NCI-H526 (cell line): ENCODE results near the gene PGGHG.

Experiments
- DNase-seq, 2 experiments: peaks; one replicate each; lab custom pipeline; 2025; lab: John Stamatoyannopoulos, UW

Gene PGGHG

GRCh38 chr11:285021-285893 is 3.7 kb upstream of the PGGHG start:
- no peak for DNase-seq

DNA sequence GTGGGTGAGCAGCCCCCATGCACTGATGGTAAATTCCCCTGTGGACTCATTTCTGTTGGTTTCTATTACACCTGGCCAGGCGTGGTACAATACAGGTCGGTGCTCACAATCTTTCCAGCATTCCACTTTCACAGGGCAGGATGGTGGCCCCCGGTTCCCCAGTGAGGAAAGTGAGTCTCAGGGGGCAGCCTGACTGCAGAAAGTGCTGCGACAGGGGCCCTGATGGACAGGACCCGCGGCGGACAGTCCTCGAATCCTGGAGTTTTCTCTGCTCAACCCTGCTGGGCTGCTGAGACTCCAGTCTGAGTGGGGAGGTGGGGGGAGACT is 3.1 kb upstream of the PGGHG start:
- DNase-seq = no peak

- peak in 1 of 2 experiments; percentile 42 for DNase-seq
These were observed 1.7 kb upstream of the PGGHG start for GRCh38 chr11:286977-287820.

DNA sequence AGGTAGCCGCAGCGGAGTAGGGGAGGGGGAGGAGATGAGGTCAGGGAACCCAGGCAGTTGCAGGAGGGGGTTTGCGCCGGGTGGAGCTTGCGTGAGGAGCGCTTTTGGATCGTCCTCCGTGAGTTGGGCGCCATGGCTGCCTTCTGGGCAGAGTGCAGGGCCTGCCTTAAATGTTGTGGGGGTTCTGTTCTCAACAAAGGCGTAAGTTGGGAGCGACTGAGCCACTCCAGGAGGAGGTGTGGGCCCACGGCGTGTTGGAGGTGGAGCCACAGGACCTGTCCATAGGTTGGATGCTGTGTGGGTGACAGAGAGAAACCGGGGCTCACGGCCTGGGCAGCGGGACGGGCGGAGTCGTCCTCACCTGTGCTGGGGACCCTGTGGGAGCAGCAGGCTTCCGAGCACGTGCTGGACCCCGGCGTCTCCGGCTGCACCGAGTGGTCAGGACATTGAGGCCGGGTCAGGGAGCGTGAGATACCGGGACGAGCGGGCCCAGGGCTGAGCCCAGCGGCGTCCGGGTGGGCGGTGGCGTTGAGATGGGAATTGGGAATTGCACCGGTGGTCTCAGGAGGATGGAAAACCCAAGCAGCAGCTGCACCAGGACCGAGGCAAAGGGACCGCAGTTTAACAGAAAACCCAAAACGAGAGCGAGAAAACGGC is 977 bp upstream of the PGGHG start:
- peak in 1 of 2 experiments; percentile 40 for DNase-seq

GRCh38 chr11:289398-289711 is 429 bp downstream of the PGGHG start:
- no peak for DNase-seq

DNA sequence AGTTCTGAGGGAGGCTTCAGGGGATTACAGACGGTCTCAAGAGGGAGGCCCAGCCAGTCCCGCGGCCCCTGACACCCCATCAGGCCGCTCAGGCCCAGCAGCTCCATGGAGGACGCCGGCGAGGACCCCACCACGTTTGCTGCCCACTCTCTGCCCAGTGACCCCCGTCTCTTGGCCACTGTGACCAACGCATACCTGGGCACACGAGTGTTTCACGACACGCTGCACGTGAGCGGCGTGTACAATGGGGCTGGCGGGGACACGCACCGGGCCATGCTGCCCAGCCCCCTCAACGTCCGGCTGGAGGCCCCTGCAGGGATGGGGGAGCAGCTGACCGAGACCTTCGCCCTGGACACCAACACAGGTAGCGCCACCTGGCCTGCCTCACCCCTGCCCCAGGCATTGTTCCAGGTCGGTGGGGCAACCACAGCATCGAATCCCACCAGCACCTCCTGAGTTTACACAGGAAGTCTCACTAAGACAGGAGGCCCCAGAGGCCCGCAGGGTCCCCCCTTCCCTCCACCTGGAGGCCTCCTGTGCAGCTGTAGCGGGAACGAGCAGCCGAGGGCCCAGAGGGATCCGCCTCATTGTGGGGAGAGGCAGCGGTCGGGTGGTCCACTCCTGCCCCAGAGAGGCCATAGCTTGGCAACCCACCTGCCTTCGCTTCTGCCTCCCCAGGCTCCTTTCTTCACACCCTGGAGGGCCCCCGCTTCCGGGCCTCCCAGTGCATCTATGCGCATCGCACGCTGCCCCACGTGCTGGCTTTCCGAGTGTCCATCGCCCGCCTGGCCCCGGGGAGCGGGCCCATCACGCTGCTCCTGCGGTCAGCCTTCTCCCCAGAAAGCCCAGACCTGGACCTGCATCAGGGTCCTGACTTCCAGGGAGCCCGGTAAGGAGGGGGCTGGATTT is 1.0 kb downstream of the PGGHG start:
- no peak for DNase-seq

DNA sequence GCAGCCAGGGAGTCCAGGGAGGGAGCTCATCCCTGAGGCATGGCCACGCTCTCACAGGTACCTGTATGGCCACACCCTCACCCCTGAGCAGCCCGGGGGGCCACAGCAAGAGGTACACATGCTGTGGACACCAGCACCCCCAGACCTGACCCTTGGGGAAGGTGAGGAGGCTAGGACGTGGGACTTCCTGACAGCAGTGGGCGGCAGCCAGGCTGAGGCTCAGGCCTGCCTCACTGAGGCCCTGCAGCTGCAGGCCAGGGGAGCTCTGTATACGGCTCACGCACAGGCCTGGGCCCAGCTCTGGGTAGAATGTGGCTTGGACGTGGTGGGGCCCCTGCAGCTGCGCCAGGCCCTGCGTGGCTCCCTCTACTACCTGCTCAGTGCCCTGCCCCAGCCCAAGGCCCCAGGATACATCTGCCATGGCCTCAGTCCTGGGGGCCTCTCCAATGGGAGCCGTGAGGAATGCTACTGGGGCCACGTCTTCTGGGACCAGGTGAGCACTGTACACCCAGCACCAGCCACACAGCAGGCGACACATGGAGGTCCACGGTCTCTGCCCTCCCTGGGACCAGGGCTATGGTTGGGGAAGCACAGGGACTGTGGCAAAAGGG is 1.8 kb downstream of the PGGHG start:
- DNase-seq = no peak

DNA sequence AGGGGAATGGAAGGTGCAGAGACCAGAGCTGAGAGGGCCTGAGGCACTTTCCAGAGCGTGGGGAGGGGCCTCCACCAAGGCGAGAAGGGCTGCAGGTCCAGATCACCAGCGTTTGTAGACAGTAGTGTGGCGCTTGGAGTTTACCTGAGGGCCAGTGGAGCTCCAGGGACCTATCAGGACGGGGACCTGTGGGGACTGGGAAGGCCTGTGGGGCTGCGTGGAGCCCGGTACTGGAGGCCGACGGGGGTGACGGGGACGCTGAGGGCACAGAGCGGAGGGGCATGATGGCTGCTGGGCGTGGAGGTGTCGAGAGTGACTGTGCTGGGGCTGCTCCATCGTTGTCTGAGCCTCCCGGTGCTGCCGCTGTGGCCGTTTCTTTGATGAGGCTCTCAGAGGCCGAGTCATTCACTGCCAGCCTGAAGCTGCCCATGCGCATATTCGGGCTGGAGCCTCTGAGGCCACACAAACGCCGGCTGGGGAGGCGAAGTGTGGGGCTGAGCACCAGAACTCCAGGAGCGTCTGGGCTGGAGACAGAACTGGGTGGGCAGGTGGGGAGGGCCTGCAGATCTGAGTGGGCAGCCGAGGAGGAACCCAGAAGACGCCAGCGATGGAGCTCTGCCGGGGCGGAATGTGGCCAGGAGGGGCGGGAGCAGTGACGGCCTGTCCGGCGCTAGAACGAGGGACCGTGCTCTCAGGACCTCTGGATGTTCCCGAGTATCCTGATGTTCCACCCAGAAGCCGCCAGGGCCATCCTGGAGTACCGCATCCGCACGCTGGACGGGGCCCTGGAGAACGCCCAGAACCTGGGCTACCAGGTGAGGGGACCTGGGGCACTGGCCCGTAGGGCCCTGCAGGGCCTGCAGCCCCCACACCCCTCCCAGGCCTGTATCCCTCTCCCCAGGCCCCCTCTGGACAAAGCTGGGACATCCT is 2.6 kb downstream of the PGGHG start:
- DNase-seq = no peak

DNA sequence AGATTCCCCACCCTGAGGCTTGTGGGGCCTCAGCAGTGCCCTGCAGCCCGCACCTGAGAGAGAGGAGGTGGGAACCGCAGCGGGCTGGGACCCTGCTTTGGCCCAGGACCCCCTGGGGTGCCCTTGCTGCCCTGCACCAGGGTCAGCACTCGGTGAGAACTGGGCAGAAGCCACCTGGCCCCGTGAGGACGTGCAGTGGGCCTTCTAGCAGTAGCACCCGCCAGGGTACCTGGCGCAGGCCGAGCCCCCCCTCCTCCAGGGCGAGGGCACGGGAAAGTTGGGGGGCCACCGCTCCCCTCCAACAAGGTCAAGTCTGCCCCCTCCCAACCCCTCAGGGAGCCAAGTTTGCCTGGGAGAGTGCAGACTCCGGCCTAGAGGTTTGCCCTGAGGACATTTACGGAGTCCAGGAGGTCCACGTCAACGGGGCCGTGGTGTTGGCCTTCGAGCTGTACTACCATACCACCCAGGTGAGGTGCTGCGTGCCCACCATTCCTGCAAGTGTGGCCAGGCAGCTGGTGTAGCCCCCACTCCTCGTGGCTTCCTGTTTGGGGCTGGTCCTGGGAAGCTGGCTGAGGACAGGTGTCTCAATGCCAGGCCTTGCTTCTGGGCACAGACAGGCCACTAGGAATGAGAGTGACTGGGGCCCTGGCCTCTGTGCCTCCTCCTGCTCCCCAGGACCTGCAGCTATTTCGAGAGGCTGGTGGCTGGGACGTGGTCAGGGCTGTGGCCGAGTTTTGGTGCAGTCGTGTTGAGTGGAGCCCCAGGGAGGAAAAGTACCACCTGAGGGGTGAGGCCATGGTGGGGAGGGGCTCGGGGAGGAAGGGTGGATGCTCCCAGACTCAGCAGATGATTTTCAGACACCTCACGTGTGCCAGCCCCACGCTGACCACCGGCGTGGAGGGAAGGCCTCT is 3.5 kb downstream of the PGGHG start:
- no peak for DNase-seq

DNA sequence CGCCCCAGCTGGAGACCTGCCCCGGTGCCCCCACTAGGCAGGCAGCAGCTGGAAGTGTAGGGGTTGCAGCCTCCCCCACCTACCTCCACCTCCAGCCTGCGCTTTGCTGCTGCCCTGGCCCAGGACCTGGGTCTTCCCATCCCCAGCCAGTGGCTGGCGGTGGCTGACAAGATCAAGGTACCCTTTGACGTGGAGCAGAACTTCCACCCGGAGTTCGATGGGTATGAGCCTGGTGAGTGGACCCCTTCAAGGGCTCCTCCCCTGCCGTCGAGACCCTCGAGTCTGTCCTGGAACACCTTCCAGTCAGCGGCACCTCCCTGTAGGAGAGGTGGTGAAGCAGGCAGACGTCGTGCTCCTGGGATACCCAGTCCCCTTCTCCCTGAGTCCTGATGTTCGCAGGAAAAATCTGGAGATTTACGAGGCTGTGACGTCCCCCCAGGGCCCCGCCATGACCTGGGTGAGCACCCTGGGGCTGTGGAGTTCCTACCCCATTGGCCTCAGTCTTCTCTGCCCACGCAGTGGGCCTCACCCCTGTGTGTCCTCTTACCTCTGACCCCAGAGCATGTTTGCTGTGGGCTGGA is 4.4 kb downstream of the PGGHG start:
- DNase-seq = no peak

DNA sequence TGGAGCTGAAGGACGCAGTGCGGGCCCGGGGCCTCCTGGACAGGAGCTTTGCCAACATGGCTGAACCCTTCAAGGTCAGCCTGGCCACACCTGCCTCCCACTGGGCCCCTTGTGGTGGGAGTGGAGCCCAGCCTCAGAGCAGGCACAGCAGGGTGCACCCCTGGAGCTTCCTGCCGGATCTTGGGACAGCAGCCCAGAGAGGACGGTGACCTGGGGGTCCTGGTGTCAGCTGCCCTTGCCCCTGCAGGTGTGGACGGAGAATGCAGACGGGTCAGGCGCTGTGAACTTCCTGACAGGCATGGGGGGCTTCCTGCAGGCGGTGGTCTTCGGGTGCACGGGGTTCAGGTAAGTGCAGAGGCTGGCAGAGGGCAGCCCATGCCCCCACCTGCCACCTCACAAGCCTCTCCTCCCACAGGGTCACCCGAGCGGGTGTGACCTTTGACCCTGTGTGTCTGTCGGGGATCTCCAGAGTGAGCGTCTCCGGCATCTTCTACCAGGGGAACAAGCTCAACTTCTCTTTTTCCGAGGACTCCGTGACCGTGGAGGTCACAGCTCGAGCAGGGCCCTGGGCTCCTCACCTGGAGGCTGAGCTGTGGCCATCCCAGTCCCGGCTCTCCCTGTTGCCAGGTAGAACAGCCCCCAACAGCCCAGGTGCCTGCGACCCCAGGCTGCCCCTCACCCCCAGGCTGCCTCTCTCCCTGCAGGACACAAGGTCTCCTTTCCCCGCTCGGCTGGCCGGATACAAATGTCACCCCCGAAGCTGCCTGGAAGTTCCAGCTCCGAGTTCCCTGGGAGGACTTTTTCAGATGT is 5.1 kb downstream of the PGGHG start:
- DNase-seq = no peak

DNA sequence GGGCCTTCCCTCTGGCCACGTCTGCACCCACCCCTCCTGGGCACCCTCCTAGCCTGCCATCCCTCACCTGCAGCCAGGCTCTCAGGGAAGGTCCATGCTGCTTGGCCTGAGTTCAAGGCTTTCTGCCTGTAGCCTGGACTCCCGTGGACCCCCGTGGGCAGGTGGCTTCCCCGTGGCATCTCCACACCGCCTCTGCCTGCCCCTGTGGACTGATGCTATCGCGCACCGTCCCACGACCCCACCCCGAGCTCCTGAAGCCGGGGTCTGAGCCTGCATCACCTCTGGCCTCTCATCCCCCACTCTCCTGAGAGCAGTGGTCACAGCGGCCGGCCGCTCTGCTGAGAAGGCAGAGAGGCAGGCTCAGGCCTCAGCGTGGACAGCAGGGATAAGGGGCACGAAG is 5.9 kb downstream of the PGGHG start:
- no peak for DNase-seq

DNA sequence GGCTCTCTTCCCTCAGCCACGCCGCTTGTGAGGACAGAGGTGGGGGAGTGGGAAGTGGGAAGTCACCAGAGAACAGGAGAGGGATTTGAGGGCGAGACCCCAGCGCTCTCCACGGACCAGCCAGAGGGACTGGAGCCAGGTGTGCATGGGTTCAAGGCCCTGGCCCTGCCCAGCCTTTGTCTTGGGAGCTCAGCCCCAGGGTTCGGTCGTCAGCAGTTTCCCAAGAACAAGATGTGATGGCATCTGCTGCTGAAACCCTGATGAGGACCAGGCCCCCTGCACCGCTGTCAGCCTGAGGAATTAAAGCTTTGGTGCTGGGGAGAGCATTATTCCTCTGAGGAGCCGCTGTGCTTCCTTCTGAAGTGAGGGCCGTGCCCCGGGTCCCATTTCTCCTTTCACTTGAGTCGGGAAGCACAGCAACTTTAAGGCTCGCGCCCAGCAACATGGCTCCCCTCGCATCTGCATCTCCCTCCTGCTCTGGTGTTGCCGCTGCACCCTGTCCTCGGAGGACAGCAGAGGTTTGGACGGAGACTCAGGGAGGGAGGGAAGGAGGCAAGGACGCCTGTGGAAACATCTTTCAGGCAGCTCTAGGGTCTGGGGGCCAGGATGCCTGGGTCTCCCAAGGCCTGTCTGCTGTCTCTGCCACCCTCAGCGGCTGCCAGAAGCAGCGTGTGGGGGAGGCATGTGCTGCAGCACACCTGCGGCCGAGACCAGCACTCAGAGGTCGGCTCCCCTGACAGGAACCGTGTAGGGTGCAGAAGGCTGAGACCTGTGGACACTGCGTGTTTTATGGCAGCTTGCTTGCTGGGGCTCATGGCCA is 6.6 kb downstream of the PGGHG start:
- DNase-seq = no peak

DNA sequence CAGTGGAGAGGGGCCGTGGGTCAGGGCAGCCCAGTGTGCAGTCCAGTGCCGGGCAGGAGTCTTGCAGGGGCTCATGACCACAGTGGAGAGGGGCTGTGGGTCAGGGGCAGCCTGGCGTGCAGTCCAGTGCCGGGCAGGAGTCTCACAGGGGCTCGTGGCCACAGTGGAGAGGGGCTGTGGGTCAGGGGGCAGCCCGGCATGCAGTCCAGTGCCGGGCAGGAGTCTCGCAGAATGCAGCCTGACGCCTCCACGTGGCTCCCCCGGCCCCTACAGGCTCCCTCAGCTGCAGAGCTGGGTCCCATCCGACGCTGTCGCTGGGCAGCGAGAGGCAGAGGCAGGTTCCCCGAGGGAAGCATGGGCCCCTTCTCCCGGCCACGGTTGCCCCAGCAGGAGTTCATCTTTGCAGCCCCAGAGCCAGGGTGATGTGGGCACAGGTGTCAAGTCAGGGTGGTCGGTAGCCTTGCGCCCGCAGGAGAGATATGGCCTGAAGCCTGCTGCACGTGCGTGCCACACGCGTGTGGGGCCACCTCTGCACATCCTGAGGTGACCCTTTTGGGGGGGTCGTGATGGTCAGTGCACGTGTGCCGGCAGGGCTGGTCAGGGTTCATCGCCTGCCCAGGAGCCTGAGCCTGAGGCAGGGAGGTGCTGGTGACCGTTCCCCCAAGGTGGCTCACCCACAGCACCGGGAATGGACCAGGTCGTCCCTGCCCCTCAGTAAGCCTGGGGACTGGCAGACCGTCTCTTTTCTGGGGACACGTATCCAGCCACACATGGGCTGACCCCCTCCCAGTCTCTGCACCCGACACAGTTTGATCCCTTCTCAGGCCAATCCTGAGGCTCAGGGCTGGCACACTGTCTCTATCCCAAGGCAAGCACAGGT is 7.5 kb downstream of the PGGHG start:
- DNase-seq = no peak

DNA sequence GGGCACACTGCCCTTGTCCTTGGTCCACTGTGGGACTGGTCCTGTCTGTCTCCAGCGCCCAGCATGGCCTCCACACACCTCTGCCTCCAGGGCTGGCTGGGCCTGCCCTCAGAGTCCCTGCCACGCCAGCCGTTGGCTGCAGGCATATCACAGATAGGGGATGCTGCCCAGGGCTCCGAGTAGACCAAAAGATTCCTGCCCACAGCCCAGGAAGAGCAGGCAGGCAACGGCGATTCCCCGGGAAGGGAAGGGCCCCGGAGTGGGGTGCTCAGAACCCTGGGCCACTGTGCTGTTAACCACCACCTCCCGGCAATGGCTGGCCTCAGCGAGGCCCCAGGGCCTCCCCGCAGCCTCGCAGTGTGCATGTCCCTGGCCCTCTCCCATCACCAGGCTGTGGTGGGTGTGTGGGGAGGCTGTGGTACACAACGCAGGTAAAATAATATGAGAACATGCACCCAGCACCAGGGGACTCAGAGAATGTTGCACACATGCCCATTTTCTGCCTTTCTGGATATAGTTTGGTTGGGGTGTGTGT is 8.2 kb downstream of the PGGHG start:
- DNase-seq = no peak
